Renal cortex interstitium (tissue), 11 donors: ENCODE results near the gene FAM184B. TPM values are rescaled to one million over a fixed set of nuclear protein-coding genes. Genes with fewer than 3 reads are reported as not detected.
"Not testable (repeated sequence)": the region's sequence is repeated elsewhere in the genome, so short reads cannot be mapped to it uniquely, and the experiment has no call there.

Source experiments
- DNase-seq, 11 donors: peaks; one replicate each; pipeline ENCODE4 v3.0.0-alpha.2; 2013; ENCODE audit warnings: low read depth in 9 of 11, low spot score in 4 of 11; ENCODE audit errors: extremely low read depth in 1 of 11
- polyA plus RNA-seq, 3 donors: library from polyadenylated mRNA; unstranded; fragments of 120-200 nt; gene quantifications; one replicate each; pipeline ENCODE4 v1.2.1, GENCODE V29; 2013; ENCODE audit not compliant: insufficient read length in 3 of 3

The FAM184B gene
- polyA plus RNA-seq, 3 donors: 0.42 to 0.89 (median 0.60) TPM

- DNase-seq: no peak
These were observed 83.3 kb downstream of the FAM184B start for GRCh38 chr4:17698116-17698515.

DNA sequence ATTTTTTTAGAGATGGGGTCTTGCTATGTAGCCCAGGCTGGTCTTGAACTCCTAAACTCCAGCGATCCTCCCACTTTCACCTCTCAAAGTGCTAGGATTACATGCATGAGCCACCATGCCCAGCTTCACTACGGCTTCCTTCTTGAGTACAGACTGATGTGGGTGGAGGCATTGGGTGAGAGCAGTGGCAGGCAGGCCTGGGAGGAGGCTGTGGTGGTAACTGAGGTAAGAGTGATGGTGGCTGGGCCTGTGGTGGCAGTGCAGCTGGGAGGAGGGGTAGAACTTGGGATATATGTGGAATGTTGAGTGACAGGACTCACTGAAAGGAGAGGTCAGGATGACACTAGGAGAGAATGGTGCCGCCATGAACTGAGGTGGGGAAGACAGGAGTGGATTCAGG is 86.1 kb downstream of the FAM184B start:
- DNase-seq: no peak

DNA sequence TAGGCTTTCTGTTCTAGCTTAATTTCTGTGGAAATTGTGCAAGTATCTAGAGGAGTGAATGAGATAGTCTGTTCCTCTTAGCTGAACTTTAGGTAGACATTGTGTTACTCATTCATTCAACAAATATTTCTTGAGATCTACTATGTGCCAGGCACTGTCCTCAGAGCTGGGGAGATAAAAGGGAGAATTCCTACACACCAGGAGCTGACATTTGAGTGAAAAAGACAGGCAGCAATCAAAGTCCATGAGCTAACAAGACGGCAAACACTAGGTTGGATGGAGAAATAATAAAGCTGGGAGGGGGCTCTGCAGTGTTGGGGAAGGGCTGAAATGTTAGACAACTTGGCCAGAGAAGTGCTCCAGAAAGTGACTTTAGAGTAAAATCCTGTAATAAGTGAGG is 86.9 kb downstream of the FAM184B start:
- no peak for DNase-seq

DNA sequence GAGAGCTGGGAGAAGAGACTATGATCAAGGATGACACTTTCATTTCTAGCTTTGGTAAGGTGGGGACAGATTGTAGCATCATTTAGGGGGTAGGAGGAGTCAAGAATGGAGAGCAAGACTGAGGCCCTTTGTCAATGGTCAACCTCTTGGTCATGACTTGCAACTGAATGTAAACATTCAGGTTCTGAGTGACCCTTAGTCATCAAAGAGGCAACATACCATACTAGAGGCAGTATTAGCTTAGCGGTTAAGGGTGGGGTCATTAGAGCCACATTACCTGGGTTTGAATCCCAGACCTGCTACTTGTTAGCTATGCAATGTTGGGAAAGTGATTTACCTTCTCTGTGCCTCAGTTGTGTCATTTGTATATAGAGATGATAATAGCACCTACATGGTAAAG is 90.5 kb downstream of the FAM184B start:
- DNase-seq: no peak

DNA sequence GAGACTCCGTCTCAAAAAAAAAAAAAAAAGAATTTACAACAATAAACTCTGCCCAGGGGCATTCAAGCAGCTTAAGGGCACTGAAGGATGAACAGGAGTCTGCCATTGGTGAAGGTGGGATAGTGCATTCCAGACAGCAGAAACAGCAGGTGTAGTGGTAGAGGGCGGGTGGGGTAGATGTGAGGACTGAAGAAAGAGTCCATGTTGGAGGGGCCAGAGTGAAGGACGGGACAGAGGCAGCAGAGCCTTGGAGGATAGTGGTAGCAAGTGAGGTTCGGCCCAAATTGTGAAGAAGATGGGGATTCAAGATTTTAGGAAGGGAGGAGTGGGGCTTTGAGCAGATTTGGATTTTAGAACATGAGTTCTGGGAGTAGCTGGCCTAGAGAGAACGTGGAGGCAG is 91.3 kb downstream of the FAM184B start:
- no peak for DNase-seq

GRCh38 chr4:17688011-17688441 is 93.4 kb downstream of the FAM184B start:
- DNase-seq: no peak

DNA sequence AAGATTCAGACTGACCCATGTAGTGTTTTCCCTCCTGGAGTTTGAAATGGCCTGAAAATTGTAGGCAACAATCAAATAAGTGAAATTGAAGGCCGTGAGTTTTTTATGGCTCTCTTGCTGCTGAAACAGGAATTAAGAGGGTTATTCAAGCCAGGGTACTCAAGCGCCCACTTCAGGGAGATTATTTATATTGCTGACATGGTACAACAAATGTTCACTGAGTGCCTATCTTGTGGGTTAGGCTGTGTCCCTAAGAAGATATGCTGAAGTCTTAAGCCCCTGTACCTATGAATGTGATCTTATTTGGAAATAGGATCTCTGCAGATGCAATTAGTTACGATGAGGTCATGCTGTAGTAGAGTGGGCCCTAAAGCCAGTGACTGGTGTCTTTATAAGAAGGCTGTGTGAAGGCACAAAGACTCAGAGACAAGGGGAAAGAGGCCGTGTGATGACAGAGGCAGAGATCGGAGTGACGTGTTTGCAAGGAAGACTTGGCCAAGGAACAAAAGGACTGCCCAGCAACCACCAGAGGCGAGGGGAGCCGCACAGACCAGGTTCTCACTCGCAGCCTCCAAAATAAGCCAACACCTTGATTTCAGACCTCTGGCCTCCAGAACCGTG is 94.1 kb downstream of the FAM184B start:
- DNase-seq: no peak

DNA sequence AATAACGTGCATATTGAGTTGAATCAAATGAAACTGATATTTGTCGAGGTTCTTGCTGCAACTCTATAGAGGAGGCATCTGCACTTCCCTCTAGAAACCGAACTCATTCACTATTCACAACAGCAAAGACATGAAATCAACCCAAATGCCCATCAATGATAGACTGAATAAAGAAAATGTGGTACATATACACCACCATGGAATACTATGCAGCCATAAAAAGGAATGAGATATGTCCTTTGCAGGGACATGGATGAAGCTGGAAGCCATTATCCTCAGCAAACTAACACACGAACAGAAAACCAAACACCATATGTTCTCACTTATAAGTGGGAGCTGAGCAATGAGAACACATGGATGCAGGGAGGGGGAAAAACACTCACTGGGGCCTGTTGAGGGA is 96.8 kb downstream of the FAM184B start:
- not testable (repeated sequence) for DNase-seq

DNA sequence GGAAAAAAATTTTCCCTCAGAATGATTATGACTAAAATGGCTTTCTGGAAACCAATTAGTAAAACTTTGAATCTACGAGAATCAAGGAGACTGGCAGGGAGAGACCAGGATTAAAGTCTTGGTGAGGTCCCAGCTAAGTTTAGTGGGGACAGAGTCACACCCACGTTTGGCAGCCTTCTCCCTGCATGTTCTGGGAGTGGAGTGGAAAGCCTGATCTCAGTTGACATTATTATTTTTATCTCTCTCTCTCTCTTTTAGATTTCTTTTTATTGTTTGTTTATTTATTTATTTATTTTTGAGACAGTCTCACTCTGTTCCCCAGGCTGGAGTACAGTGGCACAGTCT is 99.2 kb downstream of the FAM184B start:
- no peak for DNase-seq

DNA sequence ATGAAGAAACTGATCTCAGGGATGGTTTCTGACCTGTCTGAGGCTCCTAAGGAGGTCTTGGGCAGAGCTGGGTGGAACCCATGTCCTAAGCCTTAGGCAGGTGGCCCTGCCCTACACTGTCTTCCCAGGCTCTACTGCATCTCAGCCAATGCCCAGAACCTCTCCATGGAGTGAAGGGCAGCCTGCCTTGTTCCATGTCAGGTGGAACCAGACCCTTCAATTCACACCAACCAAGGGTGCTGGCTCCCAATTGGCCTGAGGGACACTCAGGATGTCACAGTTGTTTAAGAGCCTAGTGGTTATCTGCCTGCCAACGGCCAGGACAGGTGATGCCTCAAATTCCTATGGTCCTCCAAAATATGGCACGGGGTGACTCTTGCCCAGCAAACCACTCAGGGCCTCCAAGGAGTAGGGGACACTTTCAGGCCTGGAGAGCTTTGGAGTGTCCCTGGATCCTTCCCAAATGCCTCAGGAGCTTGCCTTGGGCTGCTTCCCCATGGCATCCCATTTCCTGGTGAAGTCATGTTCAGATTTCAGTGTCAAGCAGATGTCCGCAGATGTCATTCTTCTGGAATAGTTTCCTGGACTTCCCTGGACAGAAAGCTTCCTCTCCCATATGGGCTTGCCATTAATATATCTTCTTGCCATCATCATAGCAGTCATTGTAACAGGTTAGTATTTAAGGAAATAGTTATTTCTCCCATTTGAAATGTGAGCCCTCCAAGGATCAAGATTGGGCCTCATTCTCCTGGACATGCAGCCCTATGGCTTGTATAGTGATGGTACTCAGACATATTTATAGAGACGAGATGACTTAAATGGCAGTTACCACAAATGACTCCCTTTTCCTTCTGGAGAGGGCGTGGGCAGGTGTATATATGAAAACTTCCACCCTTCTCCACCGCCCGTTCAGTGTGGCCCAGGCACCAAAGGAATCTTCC is 99.9 kb downstream of the FAM184B start:
- no peak for DNase-seq

GRCh38 chr4:17680559-17681280 is 100.7 kb downstream of the FAM184B start:
- DNase-seq: no peak

DNA sequence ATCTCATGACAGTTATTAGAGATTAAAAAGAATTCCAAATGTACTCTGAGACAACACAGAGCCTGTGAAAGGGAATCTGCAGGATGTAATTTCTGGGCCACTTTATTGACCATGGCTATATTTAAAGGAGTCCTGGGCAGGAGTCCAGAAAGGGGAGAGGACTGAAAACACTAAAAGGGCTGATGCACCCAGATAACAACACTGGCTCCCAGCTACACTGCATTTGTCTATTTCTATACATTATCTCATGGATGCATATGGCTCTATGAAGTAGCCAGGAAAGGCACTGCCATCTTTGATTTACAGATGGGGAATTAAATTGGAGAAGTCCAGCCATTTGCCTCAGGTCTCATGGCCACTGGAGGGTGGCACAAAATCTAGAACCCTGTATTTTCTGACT is 111.0 kb downstream of the FAM184B start:
- DNase-seq: no peak

DNA sequence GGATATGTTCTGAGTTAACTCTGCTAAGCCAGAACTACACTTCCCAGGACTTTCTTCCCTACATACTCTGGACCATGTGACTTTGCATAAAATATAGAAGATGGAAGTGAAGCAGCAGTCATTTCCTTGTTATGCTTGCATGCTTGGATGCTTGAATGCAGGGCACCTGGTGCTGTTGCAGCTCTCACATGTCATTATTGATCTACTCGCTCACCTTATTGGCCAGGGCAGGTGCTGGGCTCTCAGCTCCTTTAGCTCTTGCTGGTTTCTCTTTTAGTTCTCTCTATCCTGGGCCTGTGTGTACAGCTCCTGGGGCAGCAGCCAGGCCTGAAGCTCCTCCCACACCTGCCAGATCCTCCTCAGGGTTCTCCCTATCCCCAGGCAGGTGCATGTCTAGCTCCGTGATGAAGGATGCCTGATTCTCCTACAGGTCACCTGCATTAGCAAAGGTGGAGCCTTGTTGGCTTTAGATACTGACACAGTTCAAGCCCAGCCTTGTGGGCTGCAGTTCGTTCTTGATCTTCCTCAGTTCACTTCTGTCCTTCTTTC is 113.7 kb downstream of the FAM184B start:
- DNase-seq: no peak

DNA sequence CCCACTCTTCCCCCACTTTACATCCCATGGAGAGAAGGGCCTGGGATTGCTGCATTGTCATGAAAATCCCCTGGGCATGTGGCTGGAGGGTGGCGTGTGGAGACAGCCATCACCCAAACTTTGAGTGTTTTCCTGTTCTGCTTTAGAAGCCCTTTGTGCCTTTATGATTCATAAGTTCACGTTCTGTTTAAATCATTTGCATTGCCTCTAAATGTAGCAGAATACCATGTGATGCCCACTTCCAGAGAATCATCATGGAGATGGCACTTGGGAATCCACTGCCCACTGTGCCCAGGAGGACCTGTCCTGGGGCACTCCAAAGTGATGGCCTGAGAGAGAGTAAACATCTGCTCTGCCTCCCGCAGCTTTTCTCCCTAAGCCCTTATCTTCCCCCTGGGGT is 114.2 kb downstream of the FAM184B start:
- no peak for DNase-seq

DNA sequence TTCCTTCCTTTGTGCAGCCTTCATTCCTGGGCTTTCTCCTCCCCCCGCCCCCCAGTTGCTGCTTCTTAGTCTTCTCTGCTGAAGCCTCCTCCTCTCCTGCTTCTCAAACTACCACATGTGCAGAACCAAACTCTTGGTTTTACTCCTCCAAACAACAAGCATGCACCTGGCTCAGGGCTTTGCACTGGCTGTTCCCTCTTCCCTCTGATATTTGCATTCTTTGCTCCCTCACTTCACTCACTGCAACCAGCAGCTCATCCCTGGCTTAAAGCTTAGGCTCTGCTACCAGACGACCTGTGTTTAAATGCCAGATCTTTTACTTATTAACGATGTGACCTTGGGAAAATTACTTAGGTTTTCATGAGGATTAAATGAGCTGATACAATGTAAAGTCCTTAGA is 115.6 kb downstream of the FAM184B start:
- no peak for DNase-seq

- no peak for DNase-seq
These were observed 116.1 kb downstream of the FAM184B start for GRCh38 chr4:17665346-17665745.

GRCh38 chr4:17664755-17665154 is 116.7 kb downstream of the FAM184B start:
- no peak for DNase-seq

- DNase-seq: no peak
These were observed 118.7 kb downstream of the FAM184B start for GRCh38 chr4:17662694-17663093.

- DNase-seq: not testable (repeated sequence)
These were observed 122.2 kb downstream of the FAM184B start for GRCh38 chr4:17659196-17659595.

- DNase-seq: no peak
These were observed 123.6 kb downstream of the FAM184B start for GRCh38 chr4:17657849-17658248.
